Liver (tissue), 9 donors: ENCODE data around the gene CMTM1. TPM values are rescaled to one million over a fixed set of nuclear protein-coding genes. Genes with fewer than 3 reads are reported as not detected.
A peak's percentile ranks its signal among the peaks of the same experiment; 100 is the strongest.

Source experiments
- DNase-seq: peaks from one replicate; pipeline ENCODE4 v3.0.0-alpha.2; 2017; ENCODE audit warnings: low spot score
- H3K27ac ChIP-seq, 2 donors: one replicate each; pipeline ENCODE4 v1.7.0; 2013; ENCODE audit warnings: inconsistent platforms in 2 of 2, low read length in 2 of 2, control low read depth in 1 of 2, low read depth in 1 of 2, mild to moderate bottlenecking in 1 of 2
- H3K27me3 ChIP-seq, 4 donors: one replicate each; pipeline versions ENCODE4 v1.6.1 to v1.7.0; 2013; ENCODE audit warnings: low read length in 3 of 4, inconsistent platforms in 1 of 4, mild to moderate bottlenecking in 1 of 4, moderate library complexity in 1 of 4; ENCODE audit not compliant: control insufficient read depth in 4 of 4, insufficient read depth in 4 of 4
- H3K36me3 ChIP-seq, 4 donors: one replicate each; pipeline versions ENCODE4 v1.6.1 to v1.7.0; 2013; ENCODE audit warnings: low read length in 3 of 4, mild to moderate bottlenecking in 3 of 4, low read depth in 1 of 4, moderate library complexity in 1 of 4; ENCODE audit not compliant: control insufficient read depth in 4 of 4, insufficient read depth in 3 of 4
- H3K4me1 ChIP-seq, 4 donors: one replicate each; pipeline versions ENCODE4 v1.6.1 to v1.7.0; 2013; ENCODE audit warnings: low read length in 3 of 4, mild to moderate bottlenecking in 3 of 4, moderate library complexity in 1 of 4; ENCODE audit not compliant: control insufficient read depth in 4 of 4, insufficient read depth in 4 of 4
- H3K4me3 ChIP-seq, 3 donors: one replicate each; pipeline versions ENCODE4 v1.6.1 to v1.7.0; 2013; ENCODE audit warnings: low read length in 3 of 3, control low read depth in 1 of 3, low read depth in 1 of 3, mild to moderate bottlenecking in 1 of 3
- H3K9ac ChIP-seq, 2 donors: one replicate each; pipeline ENCODE4 v1.7.0; 2013; ENCODE audit warnings: low read length in 2 of 2, mild to moderate bottlenecking in 2 of 2, moderate library complexity in 2 of 2, control low read depth in 1 of 2, low read depth in 1 of 2
- H3K9me3 ChIP-seq, 4 donors: one replicate each; pipeline versions ENCODE4 v1.6.1 to v1.7.0; 2013; ENCODE audit warnings: low read length in 3 of 4; ENCODE audit not compliant: control insufficient read depth in 4 of 4
- EGR1 ChIP-seq, 2 donors: IDR thresholded peaks; 2 replicates each; pipeline ENCODE4 v1.6.1; 2016 to 2018; ENCODE audit warnings: antibody characterized with exemption in 2 of 2, low read depth in 2 of 2
- FOXA1 ChIP-seq: IDR thresholded peaks from 2 replicates; pipeline ENCODE4 v1.6.1; 2016; ENCODE audit warnings: antibody characterized with exemption
- FOXA2 ChIP-seq: IDR thresholded peaks from 2 replicates; pipeline ENCODE4 v1.6.1; 2016; ENCODE audit warnings: antibody characterized with exemption
- GABPA ChIP-seq, 2 donors: IDR thresholded peaks in 1 of 2; conservative IDR thresholded peaks in 1 of 2; 2 replicates each; pipeline ENCODE4 v1.6.1; 2016; ENCODE audit warnings: antibody characterized with exemption in 2 of 2, mild to moderate bottlenecking in 1 of 2, moderate library complexity in 1 of 2
- HNF4A ChIP-seq, 2 donors: conservative IDR thresholded peaks; 2 replicates each; pipeline ENCODE4 v1.6.1; 2016; ENCODE audit warnings: antibody characterized with exemption in 2 of 2, mild to moderate bottlenecking in 2 of 2
- HNF4G ChIP-seq: IDR thresholded peaks from 2 replicates; pipeline ENCODE4 v1.6.1; 2016; ENCODE audit warnings: antibody characterized with exemption
- JUND ChIP-seq, 2 donors: IDR thresholded peaks; 2 replicates each; pipeline ENCODE4 v1.6.1; 2016; ENCODE audit warnings: antibody characterized with exemption in 2 of 2
- NR2F2 ChIP-seq: IDR thresholded peaks from 2 replicates; pipeline ENCODE4 v1.6.1; 2016; ENCODE audit warnings: antibody characterized with exemption
- RAD21 ChIP-seq, 2 donors: IDR thresholded peaks; 2 replicates each; pipeline ENCODE4 v1.6.1; 2016; ENCODE audit warnings: antibody characterized with exemption in 2 of 2, mild to moderate bottlenecking in 2 of 2
- RXRA ChIP-seq, 2 donors: IDR thresholded peaks; 2 replicates each; pipeline ENCODE4 v1.6.1; 2017 to 2018; ENCODE audit warnings: antibody characterized with exemption in 2 of 2, mild to moderate bottlenecking in 1 of 2
- SP1 ChIP-seq: IDR thresholded peaks from 2 replicates; pipeline ENCODE4 v1.6.1; 2018; ENCODE audit warnings: antibody characterized with exemption, mild to moderate bottlenecking
- TAF1 ChIP-seq: conservative IDR thresholded peaks from 2 replicates; pipeline ENCODE4 v1.6.1; 2016; ENCODE audit warnings: antibody characterized with exemption, mild to moderate bottlenecking
- YY1 ChIP-seq: IDR thresholded peaks from 2 replicates; pipeline ENCODE4 v1.6.1; 2016; ENCODE audit warnings: antibody characterized with exemption, mild to moderate bottlenecking
- WGBS: extraction: QIAGEN DNeasy Blood & Tissue Kit; methylation state at CpG from one replicate; pipeline ENCODE4 v1.1.7; 2013; 5-methylcytosine and 5-hydroxymethylcytosine counted together
- polyA plus RNA-seq, 2 donors: library from polyadenylated mRNA; stranded (reverse) in 1 of 2; unstranded in 1 of 2; fragments of 200-250 nt in 1 of 2; fragments of >200 nt in 1 of 2; fragmentation: Nextera tagmentation in 1 of 2; extraction: Ambion mirVana in 1 of 2; gene quantifications; one replicate each; pipeline versions ENCODE4 v1.2.1 to v1.2.3, GENCODE V29; 2013 to 2015
- total RNA-seq, 2 donors: library from RNA; depleted of rRNA; stranded (reverse); fragments of >200 nt; gene quantifications; one replicate each; pipeline ENCODE4 v1.2.3, GENCODE V29; 2014
- TF ChIP-seq, protein P1 (sequence below): IDR thresholded peaks from 2 replicates; pipeline ENCODE4 v1.6.1; 2016; ENCODE audit warnings: antibody characterized with exemption
- TF ChIP-seq, protein P2 (sequence below): fragments of 150-350 bp; IDR thresholded peaks from 2 replicates; pipeline ENCODE4 v1.5.1; 2017; ENCODE audit warnings: improper control_type of control experiment, low read depth, low read length; ENCODE audit not compliant: missing input control
- TF ChIP-seq, protein P3 (sequence below): IDR thresholded peaks from 2 replicates; pipeline ENCODE4 v1.6.1; 2016; ENCODE audit warnings: antibody characterized with exemption
- TF ChIP-seq, protein P4 (sequence below): IDR thresholded peaks from 2 replicates; pipeline ENCODE4 v1.6.1; 2016; ENCODE audit warnings: antibody characterized with exemption, mild to moderate bottlenecking
- donor health status: healthy.
- donor health status: healthy.
- donor health status: healthy.
- donor health status: healthy.
- donor health status: healthy.

Gene CMTM1
- total and polyA plus RNA-seq, 4 donors, result 0.32 to 0.84 (median 0.49) TPM

DNA sequence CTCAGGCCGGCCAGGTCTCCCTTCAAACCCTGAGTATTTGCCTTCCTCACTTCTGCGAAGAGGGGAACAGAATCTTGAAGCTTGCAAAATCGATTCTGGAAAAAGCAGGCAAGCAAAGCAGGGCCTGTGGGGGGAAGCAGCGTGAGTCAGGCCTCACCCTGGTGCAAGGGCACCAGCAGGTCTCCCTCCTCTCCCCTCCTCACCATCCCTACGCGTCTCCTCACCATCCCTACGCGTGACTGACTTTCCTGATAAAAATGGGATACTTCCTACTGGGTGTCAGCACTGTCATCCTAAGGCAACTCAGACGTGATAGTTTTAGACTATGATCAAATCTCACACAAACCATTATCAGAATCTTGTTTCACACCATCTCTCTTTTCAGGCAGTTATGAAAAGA lies 50.4 kb downstream of the CMTM1 start:
- peaks cover 0 to 3% (median 0%) of the 10 kb centered on the region in 4 donors for H3K36me3 ChIP-seq
- H3K9ac ChIP-seq, result peak overlapping the region in 1 of 2 donors; percentile 43
- no peaks in the 10 kb centered on the region for H3K9me3 ChIP-seq
- no peak for TF ChIP-seq HNF4A (conservative IDR thresholded peaks at IDR 0.05)
- no peak for TF ChIP-seq FOXA1
- TF ChIP-seq, protein P1, sequence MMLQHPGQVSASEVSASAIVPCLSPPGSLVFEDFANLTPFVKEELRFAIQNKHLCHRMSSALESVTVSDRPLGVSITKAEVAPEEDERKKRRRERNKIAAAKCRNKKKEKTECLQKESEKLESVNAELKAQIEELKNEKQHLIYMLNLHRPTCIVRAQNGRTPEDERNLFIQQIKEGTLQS, result no peak
- no peak for TF ChIP-seq FOXA2
- TF ChIP-seq, protein P2, sequence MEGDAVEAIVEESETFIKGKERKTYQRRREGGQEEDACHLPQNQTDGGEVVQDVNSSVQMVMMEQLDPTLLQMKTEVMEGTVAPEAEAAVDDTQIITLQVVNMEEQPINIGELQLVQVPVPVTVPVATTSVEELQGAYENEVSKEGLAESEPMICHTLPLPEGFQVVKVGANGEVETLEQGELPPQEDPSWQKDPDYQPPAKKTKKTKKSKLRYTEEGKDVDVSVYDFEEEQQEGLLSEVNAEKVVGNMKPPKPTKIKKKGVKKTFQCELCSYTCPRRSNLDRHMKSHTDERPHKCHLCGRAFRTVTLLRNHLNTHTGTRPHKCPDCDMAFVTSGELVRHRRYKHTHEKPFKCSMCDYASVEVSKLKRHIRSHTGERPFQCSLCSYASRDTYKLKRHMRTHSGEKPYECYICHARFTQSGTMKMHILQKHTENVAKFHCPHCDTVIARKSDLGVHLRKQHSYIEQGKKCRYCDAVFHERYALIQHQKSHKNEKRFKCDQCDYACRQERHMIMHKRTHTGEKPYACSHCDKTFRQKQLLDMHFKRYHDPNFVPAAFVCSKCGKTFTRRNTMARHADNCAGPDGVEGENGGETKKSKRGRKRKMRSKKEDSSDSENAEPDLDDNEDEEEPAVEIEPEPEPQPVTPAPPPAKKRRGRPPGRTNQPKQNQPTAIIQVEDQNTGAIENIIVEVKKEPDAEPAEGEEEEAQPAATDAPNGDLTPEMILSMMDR, result no peak
- TF ChIP-seq RXRA (IDR thresholded peaks at IDR 0.05), result no peak
- no peak for TF ChIP-seq GABPA (IDR thresholded peaks at IDR 0.05 in 1 of 2, conservative IDR thresholded peaks at IDR 0.05 in 1 of 2)
- no peak for TF ChIP-seq JUND (IDR thresholded peaks at IDR 0.05)
- TF ChIP-seq EGR1 (IDR thresholded peaks at IDR 0.05; ENCODE audit: low read depth in 2 of 2), result no peak
- TF ChIP-seq, protein P3, sequence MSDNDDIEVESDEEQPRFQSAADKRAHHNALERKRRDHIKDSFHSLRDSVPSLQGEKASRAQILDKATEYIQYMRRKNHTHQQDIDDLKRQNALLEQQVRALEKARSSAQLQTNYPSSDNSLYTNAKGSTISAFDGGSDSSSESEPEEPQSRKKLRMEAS, result no peak
- 69% methylated on average over 9 of the region's 9 CpGs for WGBS
- H3K4me3 ChIP-seq, result no peak overlapping the region
- peaks cover 4 to 31% (median 19%) of the 10 kb centered on the region in 4 donors for H3K4me1 ChIP-seq
- no peak for DNase-seq
- H3K27me3 ChIP-seq, result no peaks in the 10 kb centered on the region
- H3K27ac ChIP-seq, result peak overlapping the region; percentile 9 to 59

DNA sequence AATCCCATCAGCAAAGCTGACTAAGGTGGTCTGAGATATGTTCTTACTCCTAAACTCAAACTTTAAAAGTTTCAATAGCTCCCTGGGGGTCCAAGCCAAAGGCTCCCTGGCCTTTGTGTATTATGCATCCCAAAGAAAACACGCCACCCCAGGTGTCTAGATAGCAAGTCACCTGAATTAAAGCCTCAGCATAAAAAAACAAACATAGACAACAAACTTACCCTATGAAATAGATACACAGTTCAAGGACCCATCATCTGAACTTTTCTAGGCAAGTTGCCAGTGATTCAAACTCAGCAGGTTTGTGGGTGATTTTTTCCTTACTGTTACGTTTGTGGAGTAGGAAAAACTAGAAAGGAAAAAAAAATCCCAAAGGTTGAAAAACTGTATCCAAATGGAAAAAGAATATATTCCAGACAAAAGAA lies 50.8 kb downstream of the CMTM1 start:
- no peak for DNase-seq
- WGBS, result 35% methylated on average over 2 of the region's 2 CpGs
- H3K9ac ChIP-seq, result peak overlapping the region in 1 of 2 donors; percentile 43
- H3K27ac ChIP-seq, result peak overlapping the region; percentile 9 to 59
- peaks cover 4 to 31% (median 19%) of the 10 kb centered on the region in 4 donors for H3K4me1 ChIP-seq
- H3K27me3 ChIP-seq, result no peaks in the 10 kb centered on the region
- no peaks in the 10 kb centered on the region for H3K9me3 ChIP-seq
- TF ChIP-seq HNF4G (no peak), FOXA1 (peak; percentile 15), RAD21 (IDR thresholded peaks at IDR 0.05) (peak; percentile 14 to 25), RXRA (IDR thresholded peaks at IDR 0.05) (peak; percentile 54 to 79), SP1 (peak; percentile 47), FOXA2 (peak; percentile 20), NR2F2 (no peak), GABPA (IDR thresholded peaks at IDR 0.05 in 1 of 2, conservative IDR thresholded peaks at IDR 0.05 in 1 of 2) (no peak), HNF4A (conservative IDR thresholded peaks at IDR 0.05) (peak; percentile 87 to 94), TAF1 (no peak), YY1 (peak; percentile 37), EGR1 (IDR thresholded peaks at IDR 0.05; ENCODE audit: low read depth in 2 of 2) (peak in 1 of 2 donors; percentile 56), JUND (IDR thresholded peaks at IDR 0.05) (peak in 1 of 2 donors; percentile 84)
- TF ChIP-seq, protein P1, result no peak
- TF ChIP-seq, protein P3, result no peak
- TF ChIP-seq, protein P4, sequence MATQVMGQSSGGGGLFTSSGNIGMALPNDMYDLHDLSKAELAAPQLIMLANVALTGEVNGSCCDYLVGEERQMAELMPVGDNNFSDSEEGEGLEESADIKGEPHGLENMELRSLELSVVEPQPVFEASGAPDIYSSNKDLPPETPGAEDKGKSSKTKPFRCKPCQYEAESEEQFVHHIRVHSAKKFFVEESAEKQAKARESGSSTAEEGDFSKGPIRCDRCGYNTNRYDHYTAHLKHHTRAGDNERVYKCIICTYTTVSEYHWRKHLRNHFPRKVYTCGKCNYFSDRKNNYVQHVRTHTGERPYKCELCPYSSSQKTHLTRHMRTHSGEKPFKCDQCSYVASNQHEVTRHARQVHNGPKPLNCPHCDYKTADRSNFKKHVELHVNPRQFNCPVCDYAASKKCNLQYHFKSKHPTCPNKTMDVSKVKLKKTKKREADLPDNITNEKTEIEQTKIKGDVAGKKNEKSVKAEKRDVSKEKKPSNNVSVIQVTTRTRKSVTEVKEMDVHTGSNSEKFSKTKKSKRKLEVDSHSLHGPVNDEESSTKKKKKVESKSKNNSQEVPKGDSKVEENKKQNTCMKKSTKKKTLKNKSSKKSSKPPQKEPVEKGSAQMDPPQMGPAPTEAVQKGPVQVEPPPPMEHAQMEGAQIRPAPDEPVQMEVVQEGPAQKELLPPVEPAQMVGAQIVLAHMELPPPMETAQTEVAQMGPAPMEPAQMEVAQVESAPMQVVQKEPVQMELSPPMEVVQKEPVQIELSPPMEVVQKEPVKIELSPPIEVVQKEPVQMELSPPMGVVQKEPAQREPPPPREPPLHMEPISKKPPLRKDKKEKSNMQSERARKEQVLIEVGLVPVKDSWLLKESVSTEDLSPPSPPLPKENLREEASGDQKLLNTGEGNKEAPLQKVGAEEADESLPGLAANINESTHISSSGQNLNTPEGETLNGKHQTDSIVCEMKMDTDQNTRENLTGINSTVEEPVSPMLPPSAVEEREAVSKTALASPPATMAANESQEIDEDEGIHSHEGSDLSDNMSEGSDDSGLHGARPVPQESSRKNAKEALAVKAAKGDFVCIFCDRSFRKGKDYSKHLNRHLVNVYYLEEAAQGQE, result peak; percentile 37
- no peak overlapping the region for H3K4me3 ChIP-seq
- peaks cover 0 to 3% (median 1%) of the 10 kb centered on the region in 4 donors for H3K36me3 ChIP-seq
